ENCODE data around the gene FAM25A. TPM values are rescaled to one million over a fixed set of nuclear protein-coding genes. Genes with fewer than 3 reads are reported as not detected.

Gene FAM25A
- not detected in 5 replicates for total RNA-seq (2022; extraction: Qiagen RNA extraction)

GRCh38 chr10:87020056-87020455 is at the start of gene FAM25A:
TSS of gene FAM25A (plus strand) at chr10:87020294. CDS start at chr10:87020325, 31 bp downstream.

Other genes with a start within 250 kb of the FAM25A start
- gene MMRN2, start 62.7 kb upstream of the FAM25A start, total RNA-seq (2022; extraction: Qiagen RNA extraction) = 0.66 to 1.5 TPM (median 0.81 TPM) in 5 replicates
- gene SNCG, start 61.7 kb upstream of the FAM25A start, total RNA-seq (2022; extraction: Qiagen RNA extraction) = 9.6 to 14.3 TPM (median 13.3 TPM) in 5 replicates
- gene ADIRF, start 51.8 kb upstream of the FAM25A start, total RNA-seq (2022; extraction: Qiagen RNA extraction) = 0.14 TPM in 1 of 5 replicates, not detected in the others
- gene GLUD1, start 74.5 kb downstream of the FAM25A start, total RNA-seq (2022; extraction: Qiagen RNA extraction) = 94.0 to 106 TPM (median 103 TPM) in 5 replicates
- 26.2 to 31.3 TPM (median 27.4 TPM) in 5 replicates for gene SHLD2, start 74.9 kb downstream of the FAM25A start, total RNA-seq (2022; extraction: Qiagen RNA extraction)
- 0.04 to 0.15 TPM (median 0.08 TPM) in 4 of 5 replicates, not detected in the other for gene NUTM2A, start 205.2 kb downstream of the FAM25A start, total RNA-seq (2022; extraction: Qiagen RNA extraction)

Data from A549 treated with dexamethasone at 1 μM for 4 hours (cell line).